ENCODE results near the gene KRT79. TPM values are rescaled to one million over a fixed set of nuclear protein-coding genes. Genes with fewer than 3 reads are reported as not detected.

Gene KRT79
- total and polyA plus RNA-seq, 2 donors: not detected

GRCh38 chr12:52835271-52836041 is 1.3 kb upstream of the KRT79 start:
- Histone ChIP-seq H3K36me3 (ENCODE audit: insufficient read depth) (no peaks in the 10 kb centered on the region), H3K4me1 (ENCODE audit: insufficient read depth) (no peaks in the 10 kb centered on the region), H3K27ac (ENCODE audit: low read depth) (no peak overlapping the region), H3K4me3 (ENCODE audit: low read depth, low read length) (no peak overlapping the region)
- WGBS: 88% methylated on average over 15 of the region's 15 CpGs
- no peak for DNase-seq (ENCODE audit: extremely low spot score)

DNA sequence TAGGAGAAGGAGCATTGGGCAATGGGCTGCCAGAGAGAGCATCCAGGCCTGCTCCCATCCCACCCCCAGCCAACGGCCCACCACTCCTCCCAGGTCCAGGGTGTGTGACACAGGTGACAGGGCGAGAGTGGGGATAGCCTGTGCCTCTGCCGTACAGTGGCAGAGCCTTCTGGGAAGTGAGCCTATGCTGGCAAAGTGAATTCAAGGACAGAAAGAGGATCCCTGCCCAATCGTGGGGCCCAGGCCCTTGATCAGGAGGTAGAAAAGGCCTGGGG is 553 bp upstream of the KRT79 start:
- 76% methylated on average over 4 of the region's 4 CpGs for WGBS
- Histone ChIP-seq H3K4me1 (ENCODE audit: insufficient read depth) (no peaks in the 10 kb centered on the region), H3K27ac (ENCODE audit: low read depth) (no peak overlapping the region), H3K4me3 (ENCODE audit: low read depth, low read length) (no peak overlapping the region), H3K36me3 (ENCODE audit: insufficient read depth) (no peaks in the 10 kb centered on the region)
- DNase-seq (ENCODE audit: extremely low spot score): no peak

DNA sequence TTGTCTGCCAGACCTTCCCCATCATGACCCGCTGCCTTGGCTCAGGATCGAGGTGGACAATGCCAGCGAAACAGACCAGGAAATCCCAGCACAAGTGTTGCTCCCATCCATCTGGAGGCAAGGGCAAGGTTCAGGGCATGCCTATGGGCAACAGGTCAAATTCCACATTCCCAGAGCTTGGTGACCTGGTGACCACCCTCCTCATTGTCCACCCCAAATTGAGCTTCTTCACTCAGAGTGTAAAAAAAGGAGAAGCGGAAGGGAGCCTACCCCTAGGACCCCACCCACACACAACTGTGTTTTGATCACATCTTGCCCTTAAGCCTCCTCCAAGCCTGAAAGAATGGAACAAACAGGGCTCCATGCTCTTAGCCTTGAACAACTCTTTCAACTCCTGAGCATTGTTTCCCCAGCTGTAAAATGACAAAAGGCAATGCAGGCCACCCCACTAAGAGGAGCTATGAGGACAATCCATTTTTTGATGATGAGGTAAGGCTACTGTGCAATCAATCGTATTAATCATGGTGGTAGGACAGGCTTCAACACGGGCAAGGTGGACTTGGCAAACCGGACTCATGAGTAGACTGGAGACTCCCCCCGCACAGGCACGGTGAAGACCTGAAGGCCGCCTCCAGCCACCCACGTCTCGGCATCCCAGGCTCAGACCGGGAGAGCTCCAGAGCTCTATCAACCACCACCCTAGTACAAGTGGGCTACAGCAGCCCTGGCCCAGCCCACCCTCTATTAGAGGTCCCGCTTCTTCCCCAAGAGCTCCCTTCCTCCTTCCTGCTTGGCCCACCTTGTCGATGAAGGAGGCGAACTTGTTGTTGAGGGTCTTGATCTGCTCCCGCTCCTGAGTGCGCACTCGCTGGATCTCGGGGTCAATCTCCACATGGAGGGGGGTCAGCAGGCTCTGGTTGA is 866 bp downstream of the KRT79 start:
- H3K4me1 ChIP-seq (ENCODE audit: insufficient read depth): no peaks in the 10 kb centered on the region
- H3K27ac ChIP-seq (ENCODE audit: low read depth): no peak overlapping the region
- no peaks in the 10 kb centered on the region for H3K36me3 ChIP-seq (ENCODE audit: insufficient read depth)
- H3K4me3 ChIP-seq (ENCODE audit: low read depth, low read length): no peak overlapping the region
- 93% methylated on average over 20 of the region's 20 CpGs for WGBS
- no peak for DNase-seq (ENCODE audit: extremely low spot score)

DNA sequence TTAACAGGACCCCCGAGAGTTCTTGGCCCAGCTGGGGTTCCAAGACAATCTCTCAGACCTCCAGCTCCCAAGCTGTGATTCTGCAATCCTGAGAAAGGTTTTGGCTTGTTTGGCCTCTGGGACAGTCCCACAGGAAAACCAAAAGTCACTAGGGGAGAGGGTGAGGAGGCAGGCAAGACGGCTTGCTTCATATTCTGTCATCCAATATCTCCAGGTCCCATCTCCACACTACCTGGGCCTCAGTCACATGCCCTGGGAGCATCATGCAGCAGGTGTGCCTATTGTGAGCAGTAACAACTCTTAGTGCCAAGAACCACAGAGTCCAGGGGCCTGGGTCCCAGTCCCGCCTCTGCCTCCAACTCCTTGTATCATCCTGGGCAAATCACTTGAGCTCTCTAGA is 1.7 kb downstream of the KRT79 start:
- Histone ChIP-seq H3K36me3 (ENCODE audit: insufficient read depth) (no peaks in the 10 kb centered on the region), H3K4me1 (ENCODE audit: insufficient read depth) (no peaks in the 10 kb centered on the region), H3K27ac (ENCODE audit: low read depth) (no peak overlapping the region), H3K4me3 (ENCODE audit: low read depth, low read length) (no peak overlapping the region)
- DNase-seq (ENCODE audit: extremely low spot score): no peak
- WGBS: 86% methylated on average over 3 of the region's 3 CpGs

DNA sequence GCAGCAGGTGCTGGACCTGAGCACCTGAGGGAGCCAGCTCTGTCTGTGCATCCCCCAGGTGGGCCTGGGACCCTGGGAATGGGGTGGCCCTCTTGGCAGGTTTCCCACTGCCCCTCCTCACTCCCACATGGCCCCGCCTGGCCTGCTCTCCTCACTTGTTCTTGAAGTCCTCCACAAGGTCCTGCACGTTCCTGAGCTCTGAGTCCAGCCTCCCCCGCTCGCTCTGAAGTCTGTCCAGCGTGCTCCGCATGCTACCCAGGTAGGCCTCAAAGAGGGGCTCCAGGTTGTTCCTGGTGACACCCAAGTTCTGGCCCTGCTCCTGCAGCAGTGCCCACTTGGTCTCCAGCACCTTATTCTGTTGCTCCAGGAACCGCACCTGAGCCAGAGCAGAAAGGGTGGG is 2.9 kb downstream of the KRT79 start:
- no peak for DNase-seq (ENCODE audit: extremely low spot score)
- Histone ChIP-seq H3K27ac (ENCODE audit: low read depth) (no peak overlapping the region), H3K4me3 (ENCODE audit: low read depth, low read length) (no peak overlapping the region), H3K4me1 (ENCODE audit: insufficient read depth) (no peaks in the 10 kb centered on the region), H3K36me3 (ENCODE audit: insufficient read depth) (no peaks in the 10 kb centered on the region)
- 81% methylated on average over 7 of the region's 7 CpGs for WGBS

GRCh38 chr12:52829986-52830770 is 3.9 kb downstream of the KRT79 start:
- DNase-seq (ENCODE audit: extremely low spot score): no peak
- H3K4me1 ChIP-seq (ENCODE audit: insufficient read depth): no peaks in the 10 kb centered on the region
- H3K4me3 ChIP-seq (ENCODE audit: low read depth, low read length): no peak overlapping the region
- H3K36me3 ChIP-seq (ENCODE audit: insufficient read depth): no peaks in the 10 kb centered on the region
- H3K27ac ChIP-seq (ENCODE audit: low read depth): no peak overlapping the region
- WGBS: 83% methylated on average over 8 of the region's 8 CpGs

GRCh38 chr12:52828591-52829021 is 5.5 kb downstream of the KRT79 start:
- 29% methylated on average over 2 of the region's 2 CpGs for WGBS
- no peaks in the 10 kb centered on the region for H3K4me1 ChIP-seq (ENCODE audit: insufficient read depth)

GRCh38 chr12:52828156-52828555 is 6.0 kb downstream of the KRT79 start:
- no peak overlapping the region for H3K27ac ChIP-seq (ENCODE audit: low read depth)
- H3K36me3 ChIP-seq (ENCODE audit: insufficient read depth): no peaks in the 10 kb centered on the region
- no peaks in the 10 kb centered on the region for H3K4me1 ChIP-seq (ENCODE audit: insufficient read depth)
- no peak overlapping the region for H3K4me3 ChIP-seq (ENCODE audit: low read depth, low read length)
- no peak for DNase-seq (ENCODE audit: extremely low spot score)

More at GRCh38 chr12:52828591-52829021, 5.5 kb downstream of the KRT79 start:
- H3K27ac ChIP-seq (ENCODE audit: low read depth): no peak overlapping the region
- H3K4me3 ChIP-seq (ENCODE audit: low read depth, low read length): no peak overlapping the region
- no peaks in the 10 kb centered on the region for H3K36me3 ChIP-seq (ENCODE audit: insufficient read depth)
- no peak for DNase-seq (ENCODE audit: extremely low spot score)

DNA sequence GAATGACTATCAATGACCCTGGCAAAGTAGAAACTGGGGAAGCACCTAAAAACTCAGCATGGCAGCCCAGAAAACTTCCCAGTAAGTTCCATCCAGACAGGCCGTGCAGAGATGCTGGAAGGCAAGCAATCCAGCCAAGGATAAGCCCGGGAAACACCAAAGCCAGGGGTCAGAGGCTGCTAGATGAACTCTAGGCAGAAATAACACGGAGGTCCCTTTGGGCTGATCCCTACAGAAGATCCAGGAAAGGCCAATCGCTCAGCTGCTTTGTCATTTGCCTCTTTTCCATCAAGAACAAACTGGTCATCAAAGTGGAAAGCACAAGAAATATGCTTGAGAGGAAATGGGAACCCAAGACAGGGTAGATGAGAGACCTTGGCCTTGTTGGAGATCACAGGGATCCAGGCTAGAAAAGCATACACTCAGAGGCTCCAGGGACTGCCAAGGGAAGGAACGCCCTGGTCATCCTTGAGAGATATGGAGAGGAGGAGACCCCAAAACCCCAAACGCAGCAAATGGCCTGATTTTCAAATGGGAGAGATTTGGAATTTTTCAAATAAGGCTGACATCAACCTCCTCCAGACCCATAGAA is 6.5 kb downstream of the KRT79 start:
- DNase-seq (ENCODE audit: extremely low spot score): no peak
- Histone ChIP-seq H3K36me3 (ENCODE audit: insufficient read depth) (no peaks in the 10 kb centered on the region), H3K27ac (ENCODE audit: low read depth) (no peak overlapping the region), H3K4me3 (ENCODE audit: low read depth, low read length) (no peak overlapping the region), H3K4me1 (ENCODE audit: insufficient read depth) (no peaks in the 10 kb centered on the region)
- 92% methylated on average over 6 of the region's 6 CpGs for WGBS

DNA sequence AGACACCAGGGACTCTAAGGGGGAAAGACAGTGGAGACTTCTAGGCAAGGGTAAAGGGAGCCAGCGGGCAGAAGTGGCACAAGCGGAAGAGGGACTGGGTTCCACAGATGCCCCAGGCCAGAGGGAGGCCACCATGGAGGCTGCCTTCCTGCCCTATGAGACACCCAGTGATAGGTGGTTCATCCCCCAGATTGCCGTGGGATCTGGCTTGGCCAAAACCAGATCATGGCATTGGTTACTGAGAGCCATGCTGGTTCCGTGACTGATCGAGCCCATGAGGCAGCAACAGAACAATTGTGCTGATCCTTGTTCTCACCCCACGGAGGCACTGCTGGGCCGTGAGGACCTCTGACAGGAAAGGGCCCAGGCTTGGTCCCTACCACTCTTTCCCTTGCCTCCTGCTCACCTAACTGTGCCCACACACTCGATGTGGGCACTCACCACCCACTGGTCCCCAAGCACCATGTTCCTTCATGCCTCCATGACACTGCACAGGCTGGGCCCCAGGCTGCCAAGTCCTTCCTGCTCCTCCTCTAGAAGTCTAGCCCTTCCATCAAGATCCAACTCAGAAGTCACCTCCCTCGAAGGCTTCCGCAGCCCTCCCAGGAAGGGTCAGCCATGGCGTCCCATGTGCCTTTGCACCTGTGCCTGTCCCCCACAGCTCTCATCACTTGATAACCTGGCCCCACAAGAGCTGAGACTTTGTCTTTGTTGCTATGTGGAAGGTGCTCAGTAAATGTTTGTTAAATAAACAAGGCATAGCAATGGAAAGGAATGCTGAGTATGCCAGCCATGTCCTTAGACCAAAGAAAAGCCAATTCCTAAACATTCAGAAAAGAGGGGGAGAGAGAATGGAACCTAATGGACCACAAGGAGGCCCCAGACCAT is 7.3 kb downstream of the KRT79 start:
- no peak for DNase-seq (ENCODE audit: extremely low spot score)
- no peaks in the 10 kb centered on the region for H3K4me1 ChIP-seq (ENCODE audit: insufficient read depth)
- 94% methylated on average over 11 of the region's 11 CpGs for WGBS
- no peak overlapping the region for H3K4me3 ChIP-seq (ENCODE audit: low read depth, low read length)
- H3K36me3 ChIP-seq (ENCODE audit: insufficient read depth): no peaks in the 10 kb centered on the region
- no peak overlapping the region for H3K27ac ChIP-seq (ENCODE audit: low read depth)

- no peaks in the 10 kb centered on the region for H3K36me3 ChIP-seq (ENCODE audit: insufficient read depth)
- no peak for DNase-seq (ENCODE audit: extremely low spot score)
Measured at GRCh38 chr12:52825961-52826360, 8.2 kb downstream of the KRT79 start.

GRCh38 chr12:52824741-52825410 is 9.2 kb downstream of the KRT79 start:
- 93% methylated on average over 5 of the region's 5 CpGs for WGBS
- Histone ChIP-seq H3K36me3 (ENCODE audit: insufficient read depth) (no peaks in the 10 kb centered on the region), H3K27ac (ENCODE audit: low read depth) (no peak overlapping the region), H3K4me3 (ENCODE audit: low read depth, low read length) (no peak overlapping the region), H3K4me1 (ENCODE audit: insufficient read depth) (no peaks in the 10 kb centered on the region)
- DNase-seq (ENCODE audit: extremely low spot score): no peak

More at GRCh38 chr12:52825961-52826360, 8.2 kb downstream of the KRT79 start:
- Histone ChIP-seq H3K27ac (ENCODE audit: low read depth) (no peak overlapping the region), H3K4me1 (ENCODE audit: insufficient read depth) (no peaks in the 10 kb centered on the region), H3K4me3 (ENCODE audit: low read depth, low read length) (no peak overlapping the region)
- WGBS: 79% methylated on average over 4 of the region's 4 CpGs

Measured in urinary bladder (tissue), 4 donors.